Skin epidermis (tissue), 12 donors: ENCODE data around the gene SYNRG.
"Not testable (repeated sequence)": the region's sequence is repeated elsewhere in the genome, so short reads cannot be mapped to it uniquely, and the experiment has no call there.

ENCODE experiments used
- H3K27ac ChIP-seq, 21 experiments: fragments of 200-600 bp; sonication (generic) in 11 of 21; one replicate each; pipeline ENCODE4 v1.5.0; 2020; ENCODE audit warnings: mild to moderate bottlenecking in 3 of 21, inconsistent platforms in 2 of 21, moderate library complexity in 2 of 21
- H3K4me3 ChIP-seq, 7 experiments: fragments of 200-600 bp; sonication (generic) in 2 of 7; one replicate each; pipeline ENCODE4 v1.5.0; 2020; ENCODE audit warnings: inconsistent platforms in 2 of 7, mild to moderate bottlenecking in 2 of 7, moderate library complexity in 1 of 7

SYNRG gene, protein sequence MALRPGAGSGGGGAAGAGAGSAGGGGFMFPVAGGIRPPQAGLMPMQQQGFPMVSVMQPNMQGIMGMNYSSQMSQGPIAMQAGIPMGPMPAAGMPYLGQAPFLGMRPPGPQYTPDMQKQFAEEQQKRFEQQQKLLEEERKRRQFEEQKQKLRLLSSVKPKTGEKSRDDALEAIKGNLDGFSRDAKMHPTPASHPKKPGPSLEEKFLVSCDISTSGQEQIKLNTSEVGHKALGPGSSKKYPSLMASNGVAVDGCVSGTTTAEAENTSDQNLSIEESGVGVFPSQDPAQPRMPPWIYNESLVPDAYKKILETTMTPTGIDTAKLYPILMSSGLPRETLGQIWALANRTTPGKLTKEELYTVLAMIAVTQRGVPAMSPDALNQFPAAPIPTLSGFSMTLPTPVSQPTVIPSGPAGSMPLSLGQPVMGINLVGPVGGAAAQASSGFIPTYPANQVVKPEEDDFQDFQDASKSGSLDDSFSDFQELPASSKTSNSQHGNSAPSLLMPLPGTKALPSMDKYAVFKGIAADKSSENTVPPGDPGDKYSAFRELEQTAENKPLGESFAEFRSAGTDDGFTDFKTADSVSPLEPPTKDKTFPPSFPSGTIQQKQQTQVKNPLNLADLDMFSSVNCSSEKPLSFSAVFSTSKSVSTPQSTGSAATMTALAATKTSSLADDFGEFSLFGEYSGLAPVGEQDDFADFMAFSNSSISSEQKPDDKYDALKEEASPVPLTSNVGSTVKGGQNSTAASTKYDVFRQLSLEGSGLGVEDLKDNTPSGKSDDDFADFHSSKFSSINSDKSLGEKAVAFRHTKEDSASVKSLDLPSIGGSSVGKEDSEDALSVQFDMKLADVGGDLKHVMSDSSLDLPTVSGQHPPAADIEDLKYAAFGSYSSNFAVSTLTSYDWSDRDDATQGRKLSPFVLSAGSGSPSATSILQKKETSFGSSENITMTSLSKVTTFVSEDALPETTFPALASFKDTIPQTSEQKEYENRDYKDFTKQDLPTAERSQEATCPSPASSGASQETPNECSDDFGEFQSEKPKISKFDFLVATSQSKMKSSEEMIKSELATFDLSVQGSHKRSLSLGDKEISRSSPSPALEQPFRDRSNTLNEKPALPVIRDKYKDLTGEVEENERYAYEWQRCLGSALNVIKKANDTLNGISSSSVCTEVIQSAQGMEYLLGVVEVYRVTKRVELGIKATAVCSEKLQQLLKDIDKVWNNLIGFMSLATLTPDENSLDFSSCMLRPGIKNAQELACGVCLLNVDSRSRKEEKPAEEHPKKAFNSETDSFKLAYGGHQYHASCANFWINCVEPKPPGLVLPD (N-terminal part only)

DNA sequence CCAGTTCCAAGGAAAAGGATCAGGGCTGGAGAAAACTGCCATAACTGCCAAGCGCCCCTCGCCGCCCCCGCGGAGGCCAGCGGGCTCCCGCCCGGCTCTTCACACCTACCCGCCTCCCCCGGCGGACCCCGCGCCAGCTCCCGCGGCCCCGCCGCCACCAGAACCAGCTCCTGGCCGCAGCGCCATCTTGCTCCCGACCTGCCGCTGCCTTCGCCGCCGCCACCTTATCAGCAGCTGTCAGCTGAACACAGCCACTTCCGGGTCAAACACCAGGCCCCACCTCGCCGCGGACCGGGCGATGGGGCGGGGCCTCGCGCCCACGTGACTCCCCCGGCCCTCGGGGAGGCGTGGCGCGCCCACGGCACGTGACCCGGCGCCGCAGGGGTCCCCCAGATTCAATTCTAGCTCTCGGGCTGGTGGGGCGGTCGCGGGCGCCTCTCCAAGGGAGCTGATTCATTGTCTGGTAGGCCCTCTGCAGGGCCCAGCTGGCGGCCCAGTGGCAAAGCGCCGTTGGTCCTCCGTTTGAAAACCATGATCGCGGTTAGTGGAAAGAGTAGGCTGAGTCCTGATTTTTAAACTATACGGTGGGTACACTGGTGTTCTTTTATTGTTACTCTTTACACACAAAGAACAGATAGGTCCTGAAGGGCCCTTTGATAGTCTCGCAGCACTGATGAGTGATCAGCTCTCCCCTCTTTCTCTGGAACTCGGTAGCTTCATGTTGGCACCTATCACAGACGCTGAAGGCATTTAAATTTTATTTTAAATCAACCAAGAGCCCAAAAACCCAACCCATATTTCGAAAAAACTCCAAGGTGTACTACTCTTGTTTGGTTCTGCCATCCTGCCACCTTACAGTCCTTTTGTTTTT is at the start of gene SYNRG:
TSS of gene SYNRG (minus strand) at position 249 of the 871 bp plus-strand sequence. CDS start at position 186, 63 bp downstream.
- H3K27ac ChIP-seq = peak within 1 kb of the TSS; percentile 85 to 100 (median 95)
- H3K4me3 ChIP-seq = peak within 1 kb of the TSS; percentile 91 to 99 (median 97)

DNA sequence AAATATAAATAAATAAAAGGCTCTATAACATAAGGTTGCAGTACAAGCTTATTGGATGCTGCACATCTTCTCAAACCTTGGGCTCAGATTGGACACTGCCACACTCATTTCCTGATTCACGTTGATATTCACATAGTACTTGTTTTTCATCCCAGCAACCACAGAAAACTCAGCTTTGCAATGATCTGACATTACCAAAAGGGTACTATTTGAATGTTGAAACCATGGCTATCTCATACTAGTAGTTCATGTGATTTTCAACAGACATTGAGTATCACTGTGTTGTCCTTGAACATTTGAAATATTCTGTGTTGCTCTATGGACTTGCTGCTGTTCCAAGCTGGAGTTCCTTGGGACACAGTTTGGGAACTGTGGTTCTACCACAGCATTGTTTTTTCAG is 48.0 kb upstream of the SYNRG start:
- no peak overlapping the region for H3K4me3 ChIP-seq
- no peak overlapping the region for H3K27ac ChIP-seq

DNA sequence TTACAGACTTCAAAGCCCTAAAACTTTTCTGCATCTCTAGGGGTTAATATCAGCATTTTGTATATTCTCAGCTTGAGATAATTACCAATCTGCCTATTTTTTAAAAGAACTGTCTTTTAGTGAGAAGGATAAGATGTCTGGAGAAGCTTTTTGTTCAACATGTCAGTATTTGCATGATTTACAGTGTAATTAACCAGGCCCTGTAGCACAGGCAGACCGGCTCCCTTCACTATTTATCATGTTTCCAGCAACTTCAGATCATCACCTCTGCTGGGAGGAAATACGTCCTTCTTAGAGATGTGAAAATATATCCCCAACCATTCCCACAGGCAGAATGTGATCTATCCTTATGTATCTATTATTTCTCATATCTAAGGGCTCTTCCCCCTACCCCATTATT is 42.6 kb upstream of the SYNRG start:
- no peak overlapping the region for H3K4me3 ChIP-seq
- H3K27ac ChIP-seq = no peak overlapping the region

DNA sequence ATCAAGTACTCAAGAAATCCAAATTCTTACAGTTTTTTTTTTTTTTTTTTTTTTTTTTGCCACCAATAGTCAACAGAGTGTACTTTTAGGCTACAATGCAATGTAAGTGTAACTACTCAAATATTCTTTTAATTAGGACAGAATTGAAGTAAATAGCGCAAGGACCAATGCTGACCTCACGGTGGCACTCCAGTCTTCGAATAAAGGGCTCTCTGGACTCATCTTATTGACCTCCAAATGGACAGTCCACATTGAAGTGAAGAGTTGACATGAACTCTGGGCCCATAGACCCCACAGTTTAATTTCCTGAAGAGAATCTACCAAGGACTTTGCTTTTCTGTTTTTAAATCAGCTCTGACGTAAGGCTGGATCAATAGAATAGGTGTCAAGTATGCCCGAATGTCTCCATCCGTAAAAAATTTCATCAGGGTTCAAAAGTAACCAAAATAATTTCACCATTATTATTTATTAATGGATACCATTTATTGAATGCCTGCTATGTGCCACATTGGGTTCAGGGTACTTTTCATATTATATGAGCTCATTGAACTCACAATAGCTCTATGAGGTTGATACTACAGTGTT is 41.3 kb upstream of the SYNRG start:
- no peak overlapping the region for H3K4me3 ChIP-seq

DNA sequence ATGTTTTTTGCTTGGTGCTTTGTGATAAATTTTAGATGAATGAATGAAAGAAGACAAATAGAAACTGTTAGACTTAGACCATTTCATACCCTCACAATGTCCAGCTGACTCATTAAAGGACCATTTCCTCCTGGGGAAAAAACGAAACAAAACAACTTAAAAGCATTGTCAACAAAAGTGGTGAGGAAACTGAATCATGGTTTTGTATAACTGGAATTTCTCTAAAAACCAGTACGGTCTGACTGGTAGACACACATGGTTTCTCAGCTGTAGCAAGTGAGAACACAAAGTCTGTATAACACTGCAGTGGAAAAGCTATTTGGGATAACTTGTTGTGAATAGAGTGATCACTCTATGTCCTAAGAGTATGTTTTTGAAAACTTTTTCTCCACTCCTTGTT is 39.3 kb upstream of the SYNRG start:
- H3K27ac ChIP-seq = peak overlapping the region in 3 of 21 experiments; percentile 45 to 73 (median 68)
- no peak overlapping the region for H3K4me3 ChIP-seq

More for the DNA sequence above, 41.3 kb upstream of the SYNRG start:
- H3K27ac ChIP-seq = no peak overlapping the region

DNA sequence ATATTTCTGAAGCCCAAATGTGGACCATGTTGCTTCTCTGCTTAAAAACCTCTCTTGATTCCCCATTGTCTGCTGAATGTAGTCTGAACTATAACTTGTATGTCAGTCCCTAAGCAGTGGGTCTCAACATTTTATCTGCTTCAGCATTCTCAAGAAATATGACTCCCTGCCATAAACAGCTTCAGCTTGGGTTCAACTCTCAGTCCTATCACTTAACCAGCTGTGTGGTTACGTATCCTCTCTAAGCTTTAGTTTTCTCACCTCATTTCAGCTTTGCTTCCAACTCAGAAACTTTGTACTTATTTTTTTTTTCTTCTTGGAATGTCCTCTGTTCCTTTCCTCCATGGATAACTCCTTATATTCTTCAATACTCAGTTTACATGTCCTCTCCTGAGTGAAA is 38.6 kb upstream of the SYNRG start:
- peak overlapping the region in 1 of 21 experiments; percentile 28 for H3K27ac ChIP-seq

DNA sequence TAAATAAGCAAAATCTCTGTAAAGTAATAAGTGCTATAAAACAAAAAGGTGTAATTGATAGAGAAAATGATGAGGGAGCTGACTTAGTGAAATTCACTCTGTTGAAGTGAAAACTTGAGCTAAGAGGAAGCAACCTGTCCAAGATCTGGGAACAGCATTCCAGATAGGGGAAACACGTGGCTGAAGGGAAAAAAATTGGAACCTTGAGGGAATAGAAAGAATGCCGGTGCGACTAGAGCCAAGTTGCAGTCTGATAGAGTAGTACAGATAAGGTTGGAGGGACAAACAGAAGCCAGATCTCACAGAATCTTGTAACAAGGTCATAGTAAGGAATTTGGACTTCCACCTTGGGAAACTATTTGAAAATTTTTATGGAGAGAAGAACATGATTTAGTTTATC is 34.7 kb upstream of the SYNRG start:
- peak overlapping the region in 4 of 21 experiments; percentile 46 to 96 (median 90) for H3K27ac ChIP-seq
- H3K4me3 ChIP-seq = peak overlapping the region in 4 of 7 experiments; percentile 61 to 78 (median 66)

More for the DNA sequence above, 38.6 kb upstream of the SYNRG start:
- no peak overlapping the region for H3K4me3 ChIP-seq

DNA sequence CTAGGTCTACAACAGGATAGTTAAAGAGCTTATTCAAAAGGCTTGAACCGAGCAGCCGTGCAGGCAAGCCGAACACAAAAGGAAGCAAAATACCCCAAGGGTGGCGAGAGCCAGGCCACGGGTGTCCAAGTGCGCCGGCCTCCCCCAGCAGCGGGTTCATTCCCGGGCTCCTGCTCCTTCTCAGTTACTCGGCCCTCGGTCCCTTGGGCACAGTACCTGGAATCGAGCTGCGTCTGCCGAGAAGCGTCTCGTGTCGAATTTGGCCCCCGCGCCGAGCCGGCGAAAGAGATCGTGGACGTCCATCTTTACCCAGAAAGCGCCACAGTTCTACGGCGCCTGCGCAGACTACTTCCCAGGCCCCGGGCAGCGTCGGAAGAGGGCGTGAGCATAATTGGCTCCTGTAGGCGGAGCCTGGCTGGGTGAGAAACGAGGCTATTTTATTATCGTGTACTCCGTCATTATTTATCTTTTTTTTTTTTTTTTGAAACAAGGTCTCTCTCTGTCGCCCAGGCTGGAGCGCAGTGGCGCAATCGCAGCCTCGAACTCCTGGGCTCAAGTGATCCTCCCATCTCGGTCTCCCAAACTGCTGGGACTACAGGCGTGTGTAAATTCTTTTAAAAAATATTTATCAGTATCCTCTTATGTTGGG is 34.0 kb upstream of the SYNRG start, which contains the start of gene DDX52:
TSS of gene DDX52 (minus strand) at position 329 of the 649 bp plus-strand sequence. CDS start at position 303, 26 bp downstream.
- peak within 1 kb of the TSS; percentile 39 to 78 (median 64) for H3K4me3 ChIP-seq
- H3K27ac ChIP-seq = peak within 1 kb of the TSS; percentile 20 to 96 (median 86)

DNA sequence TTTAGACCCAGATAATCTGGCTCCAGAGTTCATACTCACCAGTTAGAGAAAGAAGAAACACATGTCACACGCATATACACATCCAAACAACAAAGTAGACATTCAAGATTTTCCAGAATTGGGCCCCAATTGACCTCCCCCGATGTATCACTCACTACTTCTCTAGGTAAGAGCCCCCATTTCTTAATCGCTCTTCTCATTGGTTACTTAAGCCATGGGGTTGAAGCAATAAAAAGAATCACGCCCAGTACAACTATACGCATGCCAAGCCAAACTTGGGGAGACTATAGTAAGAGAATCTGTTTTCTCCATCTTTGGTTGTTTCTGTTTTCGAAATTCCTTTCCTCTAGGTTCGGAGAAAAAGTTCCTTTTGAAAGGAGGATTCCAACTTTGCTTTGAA is 33.5 kb upstream of the SYNRG start:
- Histone ChIP-seq H3K4me3 (peak overlapping the region; percentile 39 to 78 (median 64)), H3K27ac (peak overlapping the region; percentile 20 to 96 (median 86))

DNA sequence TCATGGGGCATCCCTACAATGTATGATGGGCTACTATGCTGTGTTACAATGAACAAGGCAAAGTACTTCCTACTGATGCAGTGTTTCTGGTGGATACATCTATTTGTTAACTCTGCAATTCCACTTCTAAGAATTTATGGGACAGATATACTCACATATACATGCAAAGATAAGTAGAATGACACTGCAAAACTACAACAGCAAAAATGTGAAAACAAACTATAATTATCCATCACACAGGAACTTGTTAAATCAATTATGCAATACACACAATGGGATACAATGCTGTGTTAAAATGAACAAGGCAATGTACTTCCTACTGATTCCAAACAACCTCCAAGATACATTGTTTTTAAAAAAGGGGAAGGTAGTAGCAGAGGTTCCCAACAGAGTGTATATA is 30.8 kb upstream of the SYNRG start:
- Histone ChIP-seq H3K4me3 (no peak overlapping the region), H3K27ac (no peak overlapping the region)

DNA sequence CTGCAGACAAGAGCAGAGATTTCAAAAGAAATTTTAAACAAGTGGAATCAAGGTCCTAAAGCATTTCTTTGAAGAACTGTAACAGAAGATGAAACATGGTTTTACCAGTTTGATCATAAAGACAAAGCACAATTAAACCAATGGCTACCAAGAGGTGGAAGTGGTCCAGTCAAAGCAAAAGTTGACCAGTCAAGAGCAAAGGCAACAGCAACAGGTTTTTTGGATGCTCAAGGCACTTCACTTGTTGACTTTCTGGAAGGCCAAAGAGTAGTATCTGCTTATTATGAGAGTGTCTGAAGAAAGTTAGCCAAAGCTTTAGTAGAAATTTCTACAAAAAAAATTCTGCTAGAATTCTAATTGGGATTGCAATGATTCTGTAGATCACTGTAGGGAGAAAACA is 28.7 kb upstream of the SYNRG start:
- no peak overlapping the region for H3K27ac ChIP-seq
- H3K4me3 ChIP-seq = no peak overlapping the region

DNA sequence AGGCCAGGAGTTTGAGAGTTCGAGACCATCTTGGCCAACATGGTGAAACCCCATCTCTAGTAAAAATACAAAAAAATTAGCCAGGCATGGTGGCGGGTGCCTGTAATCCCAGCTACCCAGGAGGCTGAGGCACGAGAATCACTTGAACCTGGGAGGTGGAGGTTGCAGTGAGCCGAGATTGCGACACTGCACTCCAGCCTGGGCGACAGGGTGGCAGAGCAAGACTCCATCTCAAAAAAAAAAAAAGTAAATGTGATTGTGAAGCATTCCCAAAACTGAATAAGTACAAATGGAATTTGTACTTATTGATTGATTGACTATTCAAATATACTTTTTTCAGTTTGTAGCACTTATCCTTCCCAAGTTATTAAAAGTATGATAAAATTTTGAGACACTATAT is 7.2 kb upstream of the SYNRG start:
- not testable (repeated sequence) for H3K4me3 ChIP-seq, H3K27ac ChIP-seq

DNA sequence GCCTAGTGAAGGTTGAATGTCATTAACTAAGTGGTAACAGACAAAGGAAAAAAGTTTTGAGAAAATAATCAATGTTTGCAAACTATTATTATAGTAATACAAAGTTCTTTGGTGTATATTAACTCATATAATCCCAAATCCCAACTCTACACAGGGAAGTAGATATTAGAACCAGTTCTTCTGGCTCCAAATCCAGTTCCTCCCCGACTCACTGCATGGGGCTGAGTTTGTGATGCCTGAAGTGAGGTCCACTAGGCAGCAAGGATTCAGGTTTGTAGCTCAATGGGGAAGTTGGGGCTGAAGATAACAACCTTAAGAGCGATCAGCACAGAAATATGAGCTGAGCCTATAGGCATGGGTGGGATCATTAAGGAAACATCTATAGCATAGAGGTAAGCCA is 5.6 kb upstream of the SYNRG start:
- H3K4me3 ChIP-seq = no peak overlapping the region
- peak overlapping the region in 4 of 21 experiments; percentile 24 to 53 (median 26) for H3K27ac ChIP-seq

DNA sequence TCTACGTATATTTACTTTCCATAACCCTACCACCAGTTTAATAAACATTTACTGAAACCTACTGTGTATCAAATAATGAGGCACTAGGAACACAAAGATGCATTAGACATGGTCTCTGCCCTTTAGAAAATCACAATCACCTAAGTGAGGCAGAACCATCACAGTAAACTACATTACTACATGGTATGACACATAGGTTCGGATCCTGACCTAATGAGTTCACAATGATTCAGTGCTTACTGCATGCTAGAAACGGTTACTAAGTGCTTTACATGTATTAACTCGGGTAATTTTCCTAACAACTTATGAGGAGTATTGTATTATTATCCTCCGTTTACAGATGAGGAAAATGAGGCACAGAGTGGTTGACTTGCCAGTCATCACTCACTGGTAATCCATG is 5.2 kb upstream of the SYNRG start:
- no peak overlapping the region for H3K4me3 ChIP-seq

DNA sequence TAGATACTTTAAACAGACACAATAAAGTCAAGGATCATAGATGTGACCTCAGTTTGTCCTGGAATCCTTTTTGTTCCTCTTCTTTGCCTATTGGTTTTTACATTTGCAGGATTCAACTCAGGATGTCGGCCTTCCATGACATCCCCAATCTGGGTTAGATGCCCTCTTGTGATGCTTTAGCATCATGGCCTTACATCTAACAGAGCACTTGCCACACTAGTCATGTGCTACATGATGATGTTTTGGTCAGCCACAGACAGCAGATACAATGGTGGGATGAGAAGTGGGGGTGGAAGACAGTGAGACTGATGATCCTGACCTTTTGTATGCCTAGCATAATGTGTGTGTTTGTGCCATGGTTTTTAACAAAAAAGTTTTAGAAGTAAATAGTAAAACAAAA is 1.8 kb upstream of the SYNRG start:
- Histone ChIP-seq H3K27ac (peak overlapping the region in 4 of 21 experiments; percentile 16 to 94 (median 48)), H3K4me3 (no peak overlapping the region)

More for the DNA sequence above, 5.2 kb upstream of the SYNRG start:
- H3K27ac ChIP-seq = peak overlapping the region in 4 of 21 experiments; percentile 5 to 53 (median 26)

DNA sequence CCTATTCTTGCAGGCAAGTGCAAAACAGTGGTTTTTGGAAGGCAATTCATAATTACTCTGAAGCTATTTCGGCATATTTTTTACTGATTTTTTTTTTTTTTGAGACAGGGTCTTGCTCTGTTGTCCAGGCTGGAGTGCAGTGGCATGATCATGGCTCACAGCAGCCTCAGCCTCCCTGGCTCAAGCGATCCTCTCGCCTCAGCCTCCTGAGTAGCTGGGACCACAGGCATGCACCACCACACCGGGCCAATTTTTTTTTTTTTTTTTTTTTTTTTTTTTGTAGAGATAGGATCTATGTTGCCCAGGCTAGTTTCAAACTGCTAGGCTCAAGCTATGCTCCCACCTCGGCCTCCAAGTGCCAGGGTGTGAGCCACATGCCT is 813 bp upstream of the SYNRG start:
- peak overlapping the region in 19 of 21 experiments; percentile 79 to 100 (median 95) for H3K27ac ChIP-seq
- peak overlapping the region; percentile 91 to 99 (median 97) for H3K4me3 ChIP-seq

DNA sequence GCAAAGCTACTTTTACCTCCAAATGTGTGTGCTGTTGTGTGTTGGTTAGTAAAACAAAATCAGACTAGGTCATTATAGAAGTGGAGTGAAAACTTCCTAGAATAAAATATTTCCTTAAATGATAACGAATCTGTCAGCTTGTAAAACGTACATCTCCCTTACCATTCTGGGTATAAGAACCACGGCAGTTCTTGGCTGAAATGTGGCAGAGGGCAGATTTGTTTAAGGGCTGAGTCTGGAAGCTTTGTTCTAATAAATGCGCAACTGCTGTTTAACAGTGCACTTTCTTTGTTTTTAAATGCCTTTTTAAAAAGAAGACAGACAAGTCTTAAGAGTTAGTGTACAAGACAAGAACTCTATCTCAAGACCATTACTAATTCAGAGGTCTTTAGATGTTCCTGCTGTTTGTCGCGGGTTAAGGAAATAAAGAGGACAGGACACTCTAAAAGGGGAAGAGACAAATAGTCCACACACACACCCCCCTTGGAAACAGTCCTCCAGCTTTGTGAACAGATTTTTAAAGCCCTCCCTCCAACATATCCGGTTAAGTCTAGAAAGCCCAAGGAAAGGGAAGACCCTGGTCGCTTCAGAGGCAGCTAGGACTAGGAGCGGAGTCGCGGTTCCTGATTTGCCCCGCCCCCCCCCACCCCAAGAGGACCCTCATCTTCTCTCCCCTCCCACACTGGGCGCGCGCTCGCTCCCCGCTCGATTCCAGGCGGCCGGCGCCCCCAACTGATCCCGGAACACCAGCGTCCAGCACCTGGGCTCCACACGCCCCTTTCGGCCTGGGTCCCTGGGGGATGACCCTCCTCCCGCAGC is 658 bp downstream of the SYNRG start:
- H3K4me3 ChIP-seq = peak overlapping the region; percentile 91 to 99 (median 97)
- peak overlapping the region; percentile 85 to 100 (median 95) for H3K27ac ChIP-seq
